ENCODE results near the gene PLEKHO2.

The PLEKHO2 gene

DNA sequence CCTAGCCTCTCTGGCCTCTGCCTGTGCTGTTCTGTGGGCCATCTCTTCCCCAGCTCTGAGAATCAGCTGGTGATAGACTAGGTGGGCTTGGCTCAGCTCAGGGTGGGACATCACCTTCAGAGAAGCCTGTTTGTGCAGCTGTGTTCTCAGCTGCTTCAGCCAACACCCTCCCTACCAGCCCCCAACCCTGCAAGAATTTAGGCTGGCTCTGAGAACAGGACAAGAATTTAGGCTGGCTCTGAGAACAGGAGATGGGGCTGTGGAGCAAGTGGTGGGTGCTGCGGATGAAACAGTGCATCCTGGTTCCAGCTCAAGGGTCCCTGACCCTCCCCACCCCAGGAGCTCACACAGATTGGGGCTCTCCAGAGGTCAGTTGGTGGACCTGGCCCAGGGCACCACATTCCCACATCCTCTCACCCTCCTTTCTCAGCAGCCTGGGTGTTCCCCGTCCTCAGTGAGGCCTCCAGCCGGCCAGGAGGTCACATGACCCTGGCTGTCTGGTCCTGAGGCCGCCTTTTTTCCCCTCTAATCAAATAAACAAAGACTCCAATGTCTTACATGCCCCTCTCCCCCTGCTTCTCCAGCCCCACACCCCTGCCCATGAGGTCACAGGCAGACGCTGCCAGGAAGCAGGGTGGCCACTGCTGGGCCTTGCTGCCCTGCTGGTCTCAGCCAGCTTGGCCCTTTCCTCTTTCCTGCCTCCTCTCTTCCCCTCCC, 14.9 kb downstream of the PLEKHO2 start:
- no peak for DNase-seq

DNA sequence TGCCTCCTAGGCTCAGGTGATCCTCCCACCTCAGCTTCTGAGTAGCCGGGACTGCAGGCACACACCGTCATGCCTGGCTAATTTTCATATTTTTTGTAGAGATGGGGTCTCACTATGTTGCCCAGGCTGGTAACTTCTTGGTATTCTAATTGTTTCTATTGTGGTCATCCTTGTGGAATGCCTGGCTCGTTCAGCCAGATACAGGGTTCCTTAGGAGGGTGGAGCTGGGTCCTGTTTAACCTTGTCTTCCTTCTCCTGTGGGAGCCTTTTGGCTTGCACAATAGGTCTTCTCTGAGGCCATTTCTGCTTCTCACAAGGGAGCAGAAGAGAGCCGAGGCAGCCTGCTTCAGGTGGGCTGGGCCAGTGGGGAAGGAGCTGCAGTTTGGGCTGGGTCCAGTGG, 15.7 kb downstream of the PLEKHO2 start:
- DNase-seq, result no peak

DNA sequence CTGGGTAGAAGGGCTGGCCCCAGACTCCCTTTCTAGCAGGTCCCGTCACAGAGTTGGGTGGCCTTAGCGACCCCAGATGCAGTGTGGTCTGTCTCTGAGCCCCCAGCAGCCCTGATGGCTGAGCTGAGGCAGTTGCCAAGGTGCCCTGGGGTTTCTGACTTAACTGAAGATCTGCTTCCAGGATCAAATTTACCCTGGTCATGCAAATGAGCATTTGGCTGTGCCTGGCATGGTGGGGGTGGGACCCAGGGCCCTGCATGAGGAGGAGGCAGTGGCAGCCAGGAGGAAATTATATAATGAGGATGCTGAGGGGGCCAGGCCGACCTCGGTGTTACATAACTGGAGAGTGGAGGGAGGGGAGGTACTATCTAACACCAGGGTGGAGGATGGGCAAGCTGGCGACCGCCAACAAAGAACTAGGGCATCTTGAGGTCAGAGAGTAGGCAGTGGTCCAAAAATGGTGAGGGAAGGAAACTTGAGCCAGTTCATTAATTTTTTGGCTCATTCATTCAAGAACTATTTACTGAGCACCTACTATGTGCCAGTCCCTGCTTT, 16.4 kb downstream of the PLEKHO2 start:
- no peak for DNase-seq

DNA sequence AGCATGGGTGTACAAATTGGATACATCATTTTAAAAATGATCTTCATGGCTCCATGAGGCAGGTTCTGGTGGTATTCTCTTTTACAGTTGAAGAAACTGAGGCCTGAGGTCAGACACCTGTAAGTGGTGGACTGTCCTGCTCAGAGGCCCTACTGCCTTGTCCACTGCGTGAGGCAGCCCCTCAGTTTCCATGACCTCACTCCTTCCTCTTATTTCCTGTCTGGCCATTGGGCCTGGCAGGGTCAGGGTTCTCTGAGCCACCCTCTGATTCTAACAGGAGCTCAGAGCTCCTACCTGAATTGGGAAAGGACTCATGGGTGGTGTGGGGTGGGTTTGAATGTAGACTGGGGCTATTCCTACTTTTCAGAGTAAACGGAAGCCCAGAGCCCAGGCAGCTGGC, 17.5 kb downstream of the PLEKHO2 start:
- DNase-seq, result no peak

DNA sequence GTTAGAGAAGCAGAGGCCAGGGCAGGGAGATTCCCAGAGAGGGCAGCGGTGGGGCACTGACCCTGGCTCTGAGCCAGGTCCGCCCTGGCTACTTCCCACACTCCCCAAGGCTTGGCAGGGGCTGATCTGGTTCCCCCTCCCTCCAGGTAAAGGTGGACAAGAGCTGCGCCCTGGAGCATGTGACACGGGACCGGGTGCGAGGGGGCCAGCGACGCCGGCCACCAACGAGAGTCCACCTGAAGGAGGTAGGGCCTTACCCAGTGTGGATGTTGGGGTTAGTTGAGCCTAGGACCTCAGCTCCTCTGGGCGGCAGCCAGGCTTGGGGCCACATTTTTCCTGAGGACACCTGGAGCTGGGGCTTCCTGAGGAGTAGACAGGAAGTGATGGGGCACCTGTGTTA, 19.6 kb downstream of the PLEKHO2 start:
- DNase-seq, result no peak

DNA sequence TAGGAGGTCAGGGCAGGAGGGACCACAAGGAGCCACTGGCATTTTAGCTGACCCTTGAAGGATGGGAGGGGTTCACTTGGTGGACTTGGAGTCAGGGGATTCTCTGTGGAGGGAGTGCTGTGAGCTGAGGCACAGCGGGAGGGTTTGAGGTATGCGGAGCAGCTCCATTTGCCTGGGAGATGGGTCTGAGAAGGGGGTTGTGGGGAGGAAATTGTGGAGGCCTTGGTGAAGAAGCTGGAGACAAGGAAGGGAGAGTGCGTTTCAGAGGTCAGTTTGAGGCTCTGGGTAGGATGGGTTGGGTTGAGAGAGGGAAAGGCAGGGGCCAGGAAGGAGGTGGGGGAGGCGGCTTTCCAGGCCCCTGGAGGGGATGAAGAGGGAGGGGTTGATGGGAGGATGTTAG, 20.2 kb downstream of the PLEKHO2 start:
- DNase-seq, result no peak

DNA sequence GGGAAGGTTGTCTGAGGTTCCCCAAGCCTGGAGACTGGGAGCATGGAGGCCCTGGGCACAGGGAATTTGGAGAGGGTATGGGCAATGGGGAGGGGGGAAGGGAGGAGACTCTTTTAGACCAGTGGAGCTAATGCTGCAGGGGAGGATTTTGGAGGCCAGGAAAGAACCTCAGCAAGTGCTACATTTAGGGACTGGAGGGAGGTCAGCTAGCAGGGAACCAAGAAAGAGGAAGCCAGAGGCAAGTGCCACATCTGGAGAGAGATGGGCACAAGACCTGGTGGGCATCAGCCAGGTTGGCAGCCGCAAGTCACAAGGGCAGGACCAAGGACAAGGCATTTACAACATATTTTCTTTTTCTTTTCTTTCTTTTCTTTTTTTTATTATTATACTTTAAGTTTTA, 20.7 kb downstream of the PLEKHO2 start:
- DNase-seq, result no peak

DNA sequence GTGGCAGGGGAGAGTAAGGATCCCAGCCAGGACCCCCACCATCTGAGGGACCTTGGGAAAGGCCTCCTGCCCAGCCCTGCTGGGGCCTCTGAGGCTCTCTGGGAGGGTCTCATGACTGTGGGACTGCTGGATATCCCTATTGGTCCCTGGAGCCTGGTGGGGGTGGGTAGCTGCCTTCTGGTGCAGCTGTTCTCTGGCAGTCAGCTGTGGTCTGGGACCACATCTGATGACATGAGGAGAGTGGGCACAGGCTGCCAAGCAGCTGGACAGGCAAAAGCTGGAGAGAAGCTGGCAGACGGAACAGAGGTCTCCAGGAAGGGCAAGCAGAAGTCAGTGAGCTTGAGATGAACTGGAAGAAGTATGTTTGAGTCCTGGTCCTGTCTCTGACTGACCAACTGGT, 22.4 kb downstream of the PLEKHO2 start:
- no peak for DNase-seq

DNA sequence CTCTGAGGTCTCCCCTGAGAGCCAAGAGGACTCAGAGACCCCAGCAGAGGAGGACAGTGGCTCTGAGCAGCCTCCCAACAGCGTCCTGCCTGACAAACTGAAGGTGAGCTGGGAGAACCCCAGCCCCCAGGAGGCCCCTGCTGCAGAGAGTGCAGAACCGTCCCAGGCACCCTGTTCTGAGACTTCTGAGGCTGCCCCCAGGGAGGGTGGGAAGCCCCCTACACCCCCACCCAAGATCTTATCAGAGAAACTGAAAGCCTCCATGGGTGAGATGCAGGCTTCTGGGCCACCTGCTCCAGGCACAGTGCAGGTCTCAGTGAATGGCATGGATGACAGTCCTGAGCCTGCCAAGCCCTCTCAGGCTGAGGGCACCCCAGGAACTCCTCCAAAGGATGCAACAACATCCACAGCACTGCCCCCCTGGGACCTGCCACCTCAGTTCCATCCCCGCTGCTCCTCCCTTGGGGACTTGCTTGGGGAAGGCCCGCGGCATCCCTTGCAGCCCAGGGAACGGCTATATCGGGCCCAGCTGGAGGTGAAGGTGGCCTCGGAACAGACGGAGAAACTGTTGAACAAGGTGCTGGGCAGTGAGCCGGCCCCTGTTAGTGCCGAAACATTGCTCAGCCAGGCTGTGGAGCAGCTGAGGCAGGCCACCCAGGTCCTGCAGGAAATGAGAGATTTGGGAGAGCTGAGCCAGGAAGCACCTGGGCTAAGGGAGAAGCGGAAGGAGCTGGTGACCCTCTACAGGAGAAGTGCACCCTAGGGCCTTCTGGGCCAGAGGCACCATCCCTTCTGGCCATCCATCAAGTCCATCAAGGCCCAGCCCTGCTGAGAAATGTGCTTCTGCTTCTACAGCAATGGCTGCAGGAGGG, 23.6 kb downstream of the PLEKHO2 start:
- DNase-seq, result no peak

DNA sequence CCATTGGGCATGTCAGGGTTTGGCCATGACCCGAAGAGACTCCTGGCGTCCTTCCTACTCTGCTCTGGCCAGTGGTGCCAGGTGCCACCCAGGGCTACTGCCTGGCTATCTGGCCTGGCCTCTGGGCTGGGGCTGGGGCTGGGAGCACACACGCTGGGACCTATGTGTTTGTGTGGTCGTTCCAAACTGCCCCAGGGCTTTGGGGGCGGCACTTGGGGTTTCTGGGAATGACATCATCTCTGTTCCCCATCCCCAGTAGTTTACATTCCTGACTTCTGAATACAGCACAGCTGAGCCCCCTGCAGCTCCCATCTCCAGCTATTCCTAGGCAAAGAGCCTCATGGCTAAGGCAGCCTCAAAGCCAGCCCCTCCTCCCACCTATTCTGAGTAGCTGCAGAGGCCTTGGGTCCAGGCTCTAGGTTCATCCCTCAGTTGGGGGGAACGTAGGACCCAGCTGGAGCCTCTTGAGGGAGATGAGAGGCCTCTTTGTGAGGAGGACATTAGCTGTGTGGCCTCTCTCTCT, 24.3 kb downstream of the PLEKHO2 start:
- DNase-seq, result no peak

DNA sequence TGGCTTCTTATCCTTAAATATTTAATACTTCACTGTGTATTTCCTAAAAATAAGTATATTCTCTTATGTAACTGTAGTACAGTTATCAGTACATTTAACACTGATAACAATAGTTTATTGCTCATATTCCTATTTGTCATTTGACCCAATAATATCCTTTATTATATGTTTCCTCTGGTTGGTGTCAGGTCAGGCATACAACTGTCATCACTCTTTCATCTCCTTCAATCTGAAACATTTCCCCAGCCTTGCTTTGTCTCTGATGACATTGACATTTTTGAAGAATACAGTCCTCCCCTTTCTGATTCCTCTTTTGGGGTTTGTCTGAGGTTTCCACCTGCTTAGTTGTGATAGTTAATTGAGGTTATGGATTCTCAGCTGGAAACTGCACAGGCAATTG, 27.8 kb downstream of the PLEKHO2 start:
- DNase-seq, result no peak

DNA sequence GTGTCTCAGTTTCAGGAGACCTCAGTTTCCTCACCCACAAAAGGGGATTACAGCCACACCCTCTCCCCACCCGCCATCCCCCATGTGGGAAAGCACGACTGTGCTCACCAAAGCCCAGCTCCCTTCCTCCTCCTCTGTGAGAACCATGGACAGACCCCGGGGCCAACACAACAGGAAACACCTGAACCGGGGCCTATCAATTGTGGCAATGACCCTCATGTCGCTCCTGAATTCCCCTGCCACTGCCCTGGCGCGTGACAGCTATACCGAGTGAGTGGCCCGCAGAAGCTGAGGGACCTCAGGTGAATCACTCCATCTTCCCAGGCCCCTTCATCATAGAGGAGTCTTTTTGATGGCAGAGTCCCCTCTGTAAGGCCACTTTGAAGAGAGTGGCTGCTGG, 28.6 kb downstream of the PLEKHO2 start:
- DNase-seq, result no peak

DNA sequence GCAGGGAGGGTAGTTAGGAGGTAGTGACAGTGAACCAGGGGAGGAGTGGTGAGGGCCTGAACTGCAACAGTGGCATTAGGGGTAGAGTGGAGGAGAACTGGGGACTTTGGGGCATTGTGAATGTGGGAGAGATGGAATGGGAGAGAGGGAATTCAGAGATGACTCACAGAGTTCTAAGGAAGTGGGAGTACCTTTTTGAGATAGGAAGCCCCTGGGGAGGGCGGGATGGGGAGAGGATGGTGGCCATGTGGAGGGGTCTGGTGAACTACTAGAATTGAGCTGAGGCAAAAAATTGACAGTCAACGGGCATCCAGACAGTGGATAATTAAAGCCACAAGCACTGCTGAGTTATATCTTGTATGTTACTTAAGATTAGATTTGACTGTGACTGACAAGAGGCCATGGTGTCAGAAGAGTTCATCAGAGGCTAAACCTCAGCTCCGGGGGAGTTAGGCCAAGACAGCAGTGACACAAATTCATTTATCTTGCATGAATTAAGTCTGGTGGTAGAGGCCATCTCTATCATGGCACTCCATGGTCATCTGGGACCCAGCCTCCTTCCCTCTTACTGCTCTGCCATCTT, 34.0 kb downstream of the PLEKHO2 start:
- no peak for DNase-seq

DNA sequence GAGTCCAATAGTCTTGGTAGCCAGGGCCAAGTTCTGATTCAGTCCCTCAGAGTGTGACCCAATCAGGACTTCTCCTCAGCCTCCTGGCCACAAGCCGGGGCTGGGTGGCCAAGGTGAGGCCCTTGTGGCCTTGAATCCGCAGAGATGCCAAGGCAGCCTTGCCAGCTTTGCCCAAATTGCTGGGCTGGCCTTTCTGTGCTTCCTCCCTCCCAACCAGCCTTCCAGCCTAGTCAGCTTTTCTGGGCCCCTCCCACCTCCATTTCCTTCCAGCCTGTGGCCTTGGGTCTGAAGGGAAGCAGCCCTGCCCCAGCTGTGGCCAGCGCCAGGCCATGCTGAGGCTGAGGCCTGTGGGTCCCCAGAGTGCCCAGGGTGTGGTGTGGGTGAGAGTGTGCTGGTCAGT, 35.7 kb downstream of the PLEKHO2 start:
- DNase-seq, result no peak

DNA sequence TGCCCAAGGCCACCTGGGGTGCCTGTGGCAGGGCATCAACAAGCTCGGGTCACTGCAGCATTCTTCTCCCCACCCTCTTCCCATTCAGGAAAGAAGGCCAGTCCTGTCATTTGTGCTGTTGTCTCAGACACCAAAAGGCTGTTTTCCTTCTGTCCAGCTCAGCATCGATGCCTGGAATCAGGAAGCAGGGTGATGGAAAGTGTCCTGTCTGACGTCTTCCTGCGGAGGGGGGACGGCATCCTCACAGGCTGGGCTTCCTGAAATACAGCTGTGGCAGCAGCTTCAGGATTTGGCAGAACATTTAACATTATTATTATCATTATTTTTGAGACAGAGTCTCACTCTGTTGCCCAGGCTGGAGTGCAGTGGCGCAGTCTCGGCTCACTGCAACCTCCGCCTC, 37.0 kb downstream of the PLEKHO2 start:
- no peak for DNase-seq

DNA sequence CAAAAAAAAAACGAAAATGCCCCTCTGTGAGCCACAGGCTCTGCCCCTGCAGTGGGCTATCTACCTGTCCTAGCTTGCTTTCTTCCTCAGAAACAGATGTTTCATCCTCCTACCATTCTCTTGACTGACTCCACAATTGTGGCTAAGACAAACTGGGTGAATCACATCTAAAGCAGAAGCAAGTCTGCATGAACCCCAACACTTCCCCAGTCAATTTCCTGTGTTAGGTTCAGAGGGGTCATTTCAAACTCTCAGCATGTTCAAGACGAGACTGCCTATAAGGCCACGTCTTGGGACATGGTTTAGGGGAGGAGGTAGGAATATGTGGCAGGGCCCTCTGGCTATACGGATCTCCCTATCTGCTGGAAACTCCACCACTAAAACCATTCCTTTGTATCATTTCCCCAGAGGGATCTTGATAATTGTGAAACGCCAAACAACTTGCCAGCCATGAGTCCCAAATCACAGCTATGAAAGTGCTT, 41.4 kb downstream of the PLEKHO2 start:
- no peak for DNase-seq

DNA sequence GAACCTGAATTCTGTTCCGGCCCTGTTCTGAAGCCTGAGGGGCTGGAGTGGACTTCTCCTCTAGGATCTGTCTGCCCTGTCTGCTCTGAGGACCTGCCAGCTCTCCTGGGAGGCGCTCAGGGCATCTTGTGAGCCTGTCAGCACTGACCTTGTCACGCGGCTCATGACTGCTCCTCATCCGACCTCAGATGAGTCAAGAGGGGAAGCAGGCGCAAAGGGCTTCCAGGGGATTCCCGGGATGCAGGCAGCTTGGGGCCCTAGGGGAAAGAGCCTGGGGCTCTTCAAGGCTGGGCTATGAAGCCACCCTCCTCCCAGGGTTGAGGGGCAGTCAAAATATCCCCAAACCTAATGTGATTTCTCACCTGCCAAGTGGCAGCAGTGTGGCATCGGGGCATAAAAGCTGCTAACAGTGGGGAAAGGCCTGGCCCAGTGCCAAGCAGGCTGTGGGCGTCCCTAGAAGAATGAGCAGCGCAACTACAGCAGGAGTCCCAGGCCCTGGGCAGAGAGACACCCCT, 42.3 kb downstream of the PLEKHO2 start:
- DNase-seq, result peak; percentile 53

DNA sequence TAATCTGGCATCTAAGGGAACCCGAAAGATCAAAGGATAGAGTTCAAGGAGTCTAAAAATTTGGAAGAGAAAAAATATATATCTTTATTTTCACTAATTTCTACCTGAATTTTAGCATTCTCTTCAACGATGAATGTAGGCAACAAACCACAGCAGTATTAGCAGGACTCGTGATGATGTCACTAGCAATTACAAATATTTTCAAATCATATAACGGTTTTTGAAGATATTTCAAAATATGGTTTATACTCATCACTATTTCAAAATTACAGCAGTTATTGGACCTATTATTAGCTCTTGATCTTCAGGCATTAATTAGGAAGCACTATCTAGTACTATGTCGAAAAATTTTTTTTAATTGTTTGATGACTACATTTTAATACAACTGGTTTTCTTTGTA, 43.0 kb downstream of the PLEKHO2 start:
- DNase-seq, result no peak

DNA sequence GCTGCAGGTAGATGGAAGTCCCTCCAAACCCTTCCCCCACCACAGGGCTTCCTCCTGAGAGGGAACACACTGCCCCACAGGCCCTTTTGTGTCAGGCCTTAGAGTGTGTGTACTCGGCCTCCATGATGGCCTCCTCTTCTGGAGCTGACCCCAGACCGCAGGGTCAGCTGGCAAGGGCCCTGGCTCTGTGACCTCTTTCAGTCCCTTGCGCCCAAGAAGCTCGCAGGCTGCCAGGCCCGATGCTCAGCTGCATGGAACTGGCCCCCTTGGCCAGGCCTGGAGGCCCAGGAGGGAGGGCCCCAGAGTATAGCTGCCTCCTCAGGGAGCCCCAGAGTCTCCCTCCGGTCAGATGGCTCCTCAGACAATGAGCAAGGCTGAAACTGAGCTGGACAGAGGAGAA, 46.6 kb downstream of the PLEKHO2 start:
- DNase-seq, result no peak

DNA sequence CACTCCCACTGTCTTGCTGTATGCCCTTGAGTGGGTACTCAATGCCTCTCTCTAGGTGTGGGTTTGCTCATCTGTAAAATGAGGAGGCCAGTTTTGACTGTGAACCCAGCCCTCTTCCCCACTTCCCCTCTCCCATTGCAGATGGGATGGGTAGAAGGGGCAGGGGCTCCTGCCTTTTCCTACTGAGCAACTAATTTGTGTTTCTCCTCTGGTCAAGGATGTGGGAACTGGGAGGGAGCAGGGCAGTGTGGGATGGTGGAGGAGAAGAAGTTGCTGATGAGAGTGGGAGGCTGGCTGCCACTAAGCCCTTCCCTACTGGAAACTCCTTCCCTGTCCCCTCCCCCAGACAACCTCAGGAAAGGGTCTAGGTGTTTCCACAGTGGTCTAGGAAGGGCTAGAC, 49.8 kb downstream of the PLEKHO2 start:
- no peak for DNase-seq

DNA sequence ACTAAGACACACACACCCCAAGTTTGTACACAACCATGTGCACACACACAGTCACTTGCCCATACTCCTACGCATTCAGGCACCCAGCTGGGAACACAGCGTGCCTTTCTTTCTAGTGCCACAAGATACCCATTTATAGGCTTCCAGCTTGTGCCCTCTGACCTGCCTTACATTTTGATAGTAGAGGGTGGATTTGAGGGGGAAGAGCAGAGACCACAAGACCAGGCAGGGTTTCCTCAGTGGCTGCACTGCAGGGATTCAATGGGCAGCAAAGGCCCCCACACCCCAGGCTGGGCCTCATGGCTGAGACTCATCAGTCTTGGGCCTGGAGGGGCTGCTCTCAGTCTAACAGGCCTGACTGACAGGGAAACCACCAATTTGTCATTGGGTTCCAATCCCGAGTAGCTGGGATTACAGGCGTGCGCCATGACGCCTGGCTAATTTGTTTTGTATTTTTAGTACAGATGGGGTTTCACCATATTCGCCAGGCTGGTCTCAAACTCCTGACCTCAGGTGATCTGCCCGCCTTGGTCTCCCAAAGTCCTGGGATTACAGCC, 51.2 kb downstream of the PLEKHO2 start:
- no peak for DNase-seq

DNA sequence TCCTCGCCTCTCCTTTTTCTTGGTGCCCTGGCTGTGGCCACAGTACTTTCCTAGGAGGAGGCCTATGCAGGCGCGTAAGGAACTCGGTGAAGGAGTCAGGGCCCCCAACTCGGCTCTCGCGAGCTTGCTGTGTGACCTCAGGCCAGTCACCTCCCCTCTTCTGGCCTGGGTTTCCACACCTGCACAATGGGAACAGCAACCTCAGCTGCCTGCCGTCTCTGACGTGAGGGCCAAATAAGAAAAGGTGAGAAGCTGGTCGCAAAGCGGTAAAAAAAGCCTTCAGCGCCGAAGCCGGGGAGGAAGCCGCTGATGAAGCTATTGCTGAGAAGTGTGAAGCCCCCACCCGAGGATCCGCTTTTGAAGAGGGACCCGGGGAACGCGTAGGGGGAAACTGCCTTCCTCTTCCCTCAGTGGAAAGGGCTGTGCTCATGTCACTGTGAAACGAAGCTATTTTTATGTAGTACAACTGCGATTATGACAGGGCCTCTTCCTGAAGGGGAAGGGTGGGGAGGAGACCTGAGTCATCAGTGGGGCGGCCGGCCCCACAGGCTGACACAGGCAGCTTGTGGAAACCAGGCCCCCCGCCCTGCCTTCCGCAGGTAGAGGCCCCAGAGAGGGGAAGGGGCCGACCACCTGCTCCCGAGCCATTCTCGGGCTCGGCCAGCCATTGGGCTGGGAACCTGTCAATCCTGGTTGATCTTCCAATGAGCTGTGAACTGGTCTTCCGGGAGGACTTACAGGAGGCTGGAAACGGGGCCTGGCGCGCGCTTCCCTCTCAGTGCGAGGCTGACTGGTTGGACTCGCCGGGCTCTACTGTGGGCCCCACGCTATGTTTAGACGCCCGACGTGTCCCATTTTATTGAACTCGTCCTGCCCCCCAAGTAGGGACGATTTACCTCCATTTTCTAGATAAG, 52.0 kb downstream of the PLEKHO2 start:
- no peak for DNase-seq
